ENCODE data around the gene EPOP.

DNA sequence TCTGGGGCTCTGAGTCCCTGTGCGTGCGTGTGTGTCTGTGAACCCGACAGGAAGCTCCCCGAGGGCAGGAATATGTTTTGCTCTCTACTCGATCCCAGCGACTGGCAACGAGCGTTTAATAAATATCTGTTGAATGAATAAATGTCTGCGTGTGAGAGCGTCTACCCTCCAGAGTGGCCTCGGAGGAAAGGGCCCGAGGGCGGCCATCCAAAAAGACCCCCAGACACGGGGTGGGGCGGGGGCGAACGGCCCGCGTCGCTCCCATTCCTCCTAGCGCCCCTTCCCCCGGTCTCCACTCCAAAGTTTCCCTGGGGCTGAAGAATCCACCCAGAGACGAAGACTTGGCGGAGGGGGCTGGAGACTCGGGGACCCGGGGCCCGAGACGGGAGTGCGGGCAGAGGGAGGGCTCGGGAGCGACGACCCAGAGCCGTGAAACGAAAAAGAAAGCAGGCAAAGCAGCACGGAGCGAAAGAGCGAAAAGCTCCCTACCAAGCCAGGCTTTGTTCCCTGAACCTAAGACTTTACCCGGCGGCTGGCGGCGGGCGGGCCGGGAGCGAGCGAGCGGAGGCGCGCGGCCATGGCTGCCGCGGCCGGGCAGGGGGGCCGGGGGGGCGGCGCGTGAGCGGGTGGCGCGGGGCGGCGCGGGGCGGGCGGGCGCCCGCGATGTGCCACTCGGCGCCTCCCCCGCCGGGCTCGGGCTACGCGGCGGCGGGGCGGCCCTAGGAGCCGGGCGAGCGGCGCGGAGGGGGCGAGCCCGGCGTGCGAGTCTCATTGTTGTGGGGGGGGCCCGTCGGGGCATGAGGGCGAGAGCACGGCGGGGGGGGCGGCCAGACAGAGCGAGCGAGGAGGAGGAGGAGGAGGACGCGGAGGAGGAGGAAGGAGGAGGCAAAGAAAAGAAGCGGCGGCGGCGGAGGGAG is 30.1 kb upstream of the EPOP start, which contains the start of gene MLLT6:
- TF ChIP-seq, protein P1, sequence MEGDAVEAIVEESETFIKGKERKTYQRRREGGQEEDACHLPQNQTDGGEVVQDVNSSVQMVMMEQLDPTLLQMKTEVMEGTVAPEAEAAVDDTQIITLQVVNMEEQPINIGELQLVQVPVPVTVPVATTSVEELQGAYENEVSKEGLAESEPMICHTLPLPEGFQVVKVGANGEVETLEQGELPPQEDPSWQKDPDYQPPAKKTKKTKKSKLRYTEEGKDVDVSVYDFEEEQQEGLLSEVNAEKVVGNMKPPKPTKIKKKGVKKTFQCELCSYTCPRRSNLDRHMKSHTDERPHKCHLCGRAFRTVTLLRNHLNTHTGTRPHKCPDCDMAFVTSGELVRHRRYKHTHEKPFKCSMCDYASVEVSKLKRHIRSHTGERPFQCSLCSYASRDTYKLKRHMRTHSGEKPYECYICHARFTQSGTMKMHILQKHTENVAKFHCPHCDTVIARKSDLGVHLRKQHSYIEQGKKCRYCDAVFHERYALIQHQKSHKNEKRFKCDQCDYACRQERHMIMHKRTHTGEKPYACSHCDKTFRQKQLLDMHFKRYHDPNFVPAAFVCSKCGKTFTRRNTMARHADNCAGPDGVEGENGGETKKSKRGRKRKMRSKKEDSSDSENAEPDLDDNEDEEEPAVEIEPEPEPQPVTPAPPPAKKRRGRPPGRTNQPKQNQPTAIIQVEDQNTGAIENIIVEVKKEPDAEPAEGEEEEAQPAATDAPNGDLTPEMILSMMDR (IDR thresholded peaks at IDR 0.05): no peak
- no peak for TF ChIP-seq POLR2A (IDR thresholded peaks at IDR 0.05)
